GM21737 (cell line): ENCODE measurements around the gene DERA.
"Not testable (repeated sequence)": the region's sequence is repeated elsewhere in the genome, so short reads cannot be mapped to it uniquely, and the experiment has no call there.

Source experiments
- ATAC-seq: cut with Tn5 transposase; IDR thresholded peaks from one replicate; pipeline ENCODE4 v1.9.1; 2021; ENCODE audit warnings: mild to moderate bottlenecking, moderate library complexity; ENCODE audit not compliant: unreplicated experiment

Gene DERA

GRCh38 chr12:15997910-15998309 lies 86.8 kb downstream of the DERA start:
- no peak for ATAC-seq

GRCh38 chr12:16002880-16003279 lies 91.7 kb downstream of the DERA start:
- no peak for ATAC-seq

- no peak for ATAC-seq
Observed at GRCh38 chr12:16003460-16003859, 92.3 kb downstream of the DERA start.

GRCh38 chr12:16006752-16007151 lies 95.6 kb downstream of the DERA start:
- no peak for ATAC-seq

GRCh38 chr12:16008421-16008824 lies 97.3 kb downstream of the DERA start:
- ATAC-seq, result no peak

GRCh38 chr12:16012117-16012516 lies 101.0 kb downstream of the DERA start:
- no peak for ATAC-seq

GRCh38 chr12:16013722-16014121 lies 102.6 kb downstream of the DERA start:
- not testable (repeated sequence) for ATAC-seq

- ATAC-seq, result not testable (repeated sequence)
Observed at GRCh38 chr12:16014394-16014793, 103.3 kb downstream of the DERA start.

- no peak for ATAC-seq
Observed at GRCh38 chr12:16016748-16017147, 105.6 kb downstream of the DERA start.

- no peak for ATAC-seq
Observed at GRCh38 chr12:16018306-16018705, 107.2 kb downstream of the DERA start.

- ATAC-seq, result no peak
Observed at GRCh38 chr12:16019136-16019535, 108.0 kb downstream of the DERA start.

- ATAC-seq, result no peak
Observed at GRCh38 chr12:16020031-16020430, 108.9 kb downstream of the DERA start.

GRCh38 chr12:16021026-16021425 lies 109.9 kb downstream of the DERA start:
- no peak for ATAC-seq

GRCh38 chr12:16021676-16022075 lies 110.5 kb downstream of the DERA start:
- ATAC-seq, result no peak

GRCh38 chr12:16027002-16027401 lies 115.9 kb downstream of the DERA start:
- no peak for ATAC-seq

GRCh38 chr12:16030744-16031143 lies 119.6 kb downstream of the DERA start:
- ATAC-seq, result no peak

GRCh38 chr12:16034136-16034817 lies 123.1 kb downstream of the DERA start:
- ATAC-seq, result no peak

GRCh38 chr12:16036073-16036472 lies 124.9 kb downstream of the DERA start:
- ATAC-seq, result no peak

GRCh38 chr12:16037533-16037932 lies 126.4 kb downstream of the DERA start:
- ATAC-seq, result no peak

GRCh38 chr12:16043480-16043879 lies 132.3 kb downstream of the DERA start:
- ATAC-seq, result no peak

- ATAC-seq, result no peak
Observed at GRCh38 chr12:16046266-16046665, 135.1 kb downstream of the DERA start.

- ATAC-seq, result no peak
Observed at GRCh38 chr12:16048511-16048910, 137.4 kb downstream of the DERA start.

GRCh38 chr12:16056910-16057309 lies 145.8 kb downstream of the DERA start:
- ATAC-seq, result no peak
